Endothelial cell of umbilical vein (primary cell): Measurements from ENCODE around the gene PLCG2. TPM values are rescaled to one million over a fixed set of nuclear protein-coding genes. Genes with fewer than 3 reads are reported as not detected.

Source experiments
- BruUV-seq: library from RNA; stranded (reverse); fragments of 400-500 nt; replicated peaks from 2 replicates; lab custom pipeline; 2021; lab: Mats Ljungman, UMichigan
- CTCF ChIA-PET: fragments of 300-600, 350-600 bp; sonication (Branson Sonifier 250); formaldehyde crosslinking; loops from one replicate; lab custom pipeline; 2021; ENCODE audit warnings: antibody characterized with exemption, inconsistent platforms; lab: Charles Lee
- POLR2A ChIA-PET: fragments of 300-600, 350-600 bp; sonication (Branson Sonifier 250); formaldehyde crosslinking; loops from one replicate; lab custom pipeline; 2021; ENCODE audit warnings: antibody characterized with exemption, inconsistent platforms; lab: Charles Lee
- DNase-seq: peaks from one replicate; pipeline ENCODE4 v3.0.0-alpha.2; 2011; ENCODE audit warnings: low read depth, low spot score
- FAIRE-seq: peaks from 2 replicates; lab custom pipeline; 2011; peaks lifted over from hg19 to GRCh38; lab: Jason Lieb, UNC
- H2AFZ ChIP-seq: 2 replicates; pipeline ENCODE4 v1.6.0; 2012; ENCODE audit warnings: low read depth, low read length, control low read depth, inconsistent platforms
- H3K27ac ChIP-seq: 2 replicates; pipeline ENCODE4 v1.5.1; 2011; ENCODE audit warnings: low read depth, mild to moderate bottlenecking, control low read depth, low read length, moderate library complexity; ENCODE audit not compliant: insufficient read depth
- H3K27me3 ChIP-seq, 2 experiments: 2 replicates each; pipeline versions ENCODE4 v1.6.0 to v1.6.1; 2011; ENCODE audit warnings: low read length in 2 of 2, mixed read lengths in 1 of 2; ENCODE audit not compliant: control insufficient read depth in 2 of 2, insufficient read depth in 2 of 2
- H3K36me3 ChIP-seq, 2 experiments: 2 replicates in 1 of 2; 3 replicates in 1 of 2; pipeline ENCODE4 v1.5.1; 2011; ENCODE audit warnings: low read length in 2 of 2, mild to moderate bottlenecking in 1 of 2, moderate library complexity in 1 of 2; ENCODE audit not compliant: control insufficient read depth in 2 of 2, insufficient read depth in 2 of 2; ENCODE audit errors: extremely low read depth in 1 of 2
- H3K4me1 ChIP-seq: 3 replicates; pipeline ENCODE4 v1.5.1; 2011; ENCODE audit warnings: mild to moderate bottlenecking, low read length; ENCODE audit not compliant: control insufficient read depth, insufficient read depth; ENCODE audit errors: extremely low read depth
- H3K4me2 ChIP-seq: 2 replicates; pipeline ENCODE4 v1.6.1; 2011; ENCODE audit warnings: low read length, control low read depth, mixed read lengths; ENCODE audit not compliant: insufficient read depth
- H3K4me3 ChIP-seq, 3 experiments: fragments of 200-600 bp in 1 of 3; sonication (generic), shearing (Covaris generic) in 1 of 3; replicated peaks in 1 of 3; 2 replicates each; pipeline ENCODE4 v1.5.1; 2011 to 2016; ENCODE audit warnings: control low read depth in 3 of 3, low read length in 3 of 3, mild to moderate bottlenecking in 2 of 3, inconsistent platforms in 1 of 3, low read depth in 1 of 3, moderate library complexity in 1 of 3; ENCODE audit not compliant: insufficient read depth in 1 of 3
- H3K79me2 ChIP-seq: 2 replicates; pipeline ENCODE4 v1.6.0; 2012; ENCODE audit warnings: low read length, inconsistent platforms; ENCODE audit not compliant: control insufficient read depth, insufficient read depth
- H3K9ac ChIP-seq: replicated peaks from 2 replicates; pipeline ENCODE3; 2011; ENCODE audit warnings: low read length, control low read depth; ENCODE audit not compliant: insufficient read depth; ENCODE audit errors: extremely low read depth
- H3K9me1 ChIP-seq: replicated peaks from 3 replicates; pipeline ENCODE4 v1.6.0; 2011; ENCODE audit warnings: mild to moderate bottlenecking, low read length; ENCODE audit not compliant: control insufficient read depth, insufficient read depth; ENCODE audit errors: extremely low read depth
- H3K9me3 ChIP-seq: replicated peaks from 2 replicates; pipeline ENCODE4 v1.5.1; 2012; ENCODE audit warnings: low read length, inconsistent platforms; ENCODE audit not compliant: control insufficient read depth, insufficient read depth
- H4K20me1 ChIP-seq: replicated peaks from 2 replicates; pipeline ENCODE3; 2011; ENCODE audit warnings: mild to moderate bottlenecking, low read length; ENCODE audit not compliant: control insufficient read depth, insufficient read depth; ENCODE audit errors: extremely low read depth
- CTCF ChIP-seq, 2 donors: IDR thresholded peaks; 1 replicate in 1 of 2; 2 replicates in 1 of 2; pipeline ENCODE4 v1.5.1; 2011; ENCODE audit warnings: low read length in 2 of 2, mild to moderate bottlenecking in 2 of 2, moderate library complexity in 2 of 2, control low read depth in 1 of 2, inconsistent platforms in 1 of 2, low read depth in 1 of 2; ENCODE audit not compliant: insufficient read depth in 1 of 2; ENCODE audit errors: extremely low read depth in 1 of 2
- EZH2 ChIP-seq: IDR thresholded peaks from 2 replicates; pipeline ENCODE4 v1.6.1; 2012; ENCODE audit warnings: borderline replicate concordance, low read depth, mild to moderate bottlenecking, moderate library complexity, low read length, inconsistent platforms; ENCODE audit not compliant: severe bottlenecking
- FOS ChIP-seq: IDR thresholded peaks from 2 replicates; pipeline ENCODE4 v1.6.1; 2011; ENCODE audit warnings: mild to moderate bottlenecking, low read length, moderate library complexity, borderline replicate concordance; ENCODE audit not compliant: insufficient read depth
- GATA2 ChIP-seq: IDR thresholded peaks from 2 replicates; pipeline ENCODE4 v1.7.0; 2011; ENCODE audit warnings: low read depth, mild to moderate bottlenecking, moderate library complexity, mixed read lengths, low read length; ENCODE audit not compliant: insufficient read length, insufficient read depth
- JUN ChIP-seq: IDR thresholded peaks from 2 replicates; pipeline ENCODE4 v1.6.1; 2011; ENCODE audit warnings: borderline replicate concordance, low read depth; ENCODE audit not compliant: insufficient read length, insufficient read depth
- MAX ChIP-seq: IDR thresholded peaks from 2 replicates; pipeline ENCODE4 v1.6.1; 2011; ENCODE audit not compliant: insufficient read depth, insufficient read length
- MYC ChIP-seq: IDR thresholded peaks from one replicate; pipeline ENCODE4 v1.6.1; 2011; ENCODE audit warnings: mild to moderate bottlenecking, low read depth, low read length
- POLR2A ChIP-seq: IDR thresholded peaks from 2 replicates; pipeline ENCODE4 v1.6.1; 2012; ENCODE audit warnings: low read depth, mild to moderate bottlenecking, control low read depth, low read length
- POLR2AphosphoS5 ChIP-seq: IDR thresholded peaks from 2 replicates; pipeline ENCODE4 v1.6.1; 2012; ENCODE audit warnings: low read depth, mild to moderate bottlenecking, control low read depth, low read length, moderate library complexity; ENCODE audit not compliant: insufficient read depth
- dilution Hi-C: fragments of 300-500 bp; cut with MboI; formaldehyde crosslinking; loops from one replicate; pipeline ENCODE4 v1.15.0; 2019; ENCODE audit warnings: low sequenced_read_pairs; ENCODE audit not compliant: extremely low pct_ligation_motif_present
- intact Hi-C: fragments of 100-400 bp; cut with micrococcal nuclease; formaldehyde crosslinking; loops from one replicate; pipeline ENCODE4 v1.10.0; 2022
- polyA plus RNA-seq, 4 experiments: library from polyadenylated mRNA; depleted of rRNA in 3 of 4; stranded (reverse) in 3 of 4; unstranded in 1 of 4; fragments of >200 nt; gene quantifications; 2 replicates each; pipeline versions ENCODE4 v1.2.1 to v1.2.3, GENCODE V29; 2011 to 2012; ENCODE audit warnings: missing spikeins in 1 of 4
- total RNA-seq: library from RNA; stranded (reverse); gene quantifications from 2 replicates; pipeline ENCODE4 v1.2.3, GENCODE V29; 2021

PLCG2 gene
- total and polyA plus RNA-seq, 2 donors (not counting 3 experiments of a cell fraction or from before 2014, with no cell fraction given), result 10.8 to 13.6 TPM

GRCh38 chr16:81900014-81900413 lies 120.9 kb downstream of the PLCG2 start:
- BruUV-seq, result no TSS peak
- Histone ChIP-seq H3K4me1 (peaks cover 31% of the 10 kb centered on the region), H3K9me1 (no peaks in the 10 kb centered on the region), H3K79me2 (no peaks in the 10 kb centered on the region), H3K4me3 (no peak overlapping the region), H3K9ac (no peak overlapping the region), H4K20me1 (no peaks in the 10 kb centered on the region), H3K9me3 (peaks cover 6% of the 10 kb centered on the region), H3K36me3 (no peaks in the 10 kb centered on the region), H3K4me2 (no peak overlapping the region), H3K27me3 (no peaks in the 10 kb centered on the region), H3K27ac (no peak overlapping the region), H2AFZ (no peak overlapping the region)
- no peak for TF ChIP-seq POLR2AphosphoS5
- no peak for TF ChIP-seq POLR2A
- TF ChIP-seq CTCF (IDR thresholded peaks at IDR 0.05; ENCODE audit: extremely low read depth in 1 of 2, insufficient read depth in 1 of 2, low read depth in 1 of 2, low read length in 2 of 2), result no peak
- no peak for TF ChIP-seq MYC
- no peak for TF ChIP-seq EZH2
- no peak for TF ChIP-seq MAX
- TF ChIP-seq GATA2, result no peak
- TF ChIP-seq JUN, result no peak
- TF ChIP-seq FOS, result no peak
- CTCF ChIA-PET, result interaction anchor here (1.0 kb wide), 1 partner anchor 330 kb away, joined by 3 read pairs; no protein-coding TSS in a partner anchor
- POLR2A ChIA-PET, result no interaction called here
- FAIRE-seq, result no peak
- no peak for DNase-seq
- intact Hi-C loops (loop anchor here (2.0 to 10.0 kb wide), 3 partner anchors 33 to 1445 kb away; no protein-coding TSS in a partner anchor), dilution Hi-C loops (no loop called here)
